Cardiac fibroblast (primary cell): Measurements from ENCODE around the gene CCDC194.
"Not testable (repeated sequence)": the region's sequence is repeated elsewhere in the genome, so short reads cannot be mapped to it uniquely, and the experiment has no call there.

ENCODE experiments used
- DNase-seq, 2 donors: peaks; one replicate each; pipeline versions ENCODE4 v3.0.0 to v3.0.0-alpha.2; 2010; ENCODE audit warnings: low read depth in 2 of 2
- H3K4me3 ChIP-seq, 2 donors: replicated peaks in 1 of 2; 1 replicate in 1 of 2; 2 replicates in 1 of 2; pipeline ENCODE4 v1.5.1; 2011; ENCODE audit warnings: low read depth in 2 of 2, low read length in 2 of 2, mild to moderate bottlenecking in 2 of 2, moderate library complexity in 1 of 2
- TF ChIP-seq, protein P1 (sequence below): IDR thresholded peaks from one replicate; pipeline ENCODE4 v1.5.1; 2011; ENCODE audit warnings: low read depth, mild to moderate bottlenecking, low read length, inconsistent platforms

Gene CCDC194

GRCh38 chr19:17370026-17370587 is 23.9 kb downstream of the CCDC194 start:
- no peak overlapping the region for H3K4me3 ChIP-seq
- peak; percentile 73 to 94 for DNase-seq
- TF ChIP-seq, protein P1, sequence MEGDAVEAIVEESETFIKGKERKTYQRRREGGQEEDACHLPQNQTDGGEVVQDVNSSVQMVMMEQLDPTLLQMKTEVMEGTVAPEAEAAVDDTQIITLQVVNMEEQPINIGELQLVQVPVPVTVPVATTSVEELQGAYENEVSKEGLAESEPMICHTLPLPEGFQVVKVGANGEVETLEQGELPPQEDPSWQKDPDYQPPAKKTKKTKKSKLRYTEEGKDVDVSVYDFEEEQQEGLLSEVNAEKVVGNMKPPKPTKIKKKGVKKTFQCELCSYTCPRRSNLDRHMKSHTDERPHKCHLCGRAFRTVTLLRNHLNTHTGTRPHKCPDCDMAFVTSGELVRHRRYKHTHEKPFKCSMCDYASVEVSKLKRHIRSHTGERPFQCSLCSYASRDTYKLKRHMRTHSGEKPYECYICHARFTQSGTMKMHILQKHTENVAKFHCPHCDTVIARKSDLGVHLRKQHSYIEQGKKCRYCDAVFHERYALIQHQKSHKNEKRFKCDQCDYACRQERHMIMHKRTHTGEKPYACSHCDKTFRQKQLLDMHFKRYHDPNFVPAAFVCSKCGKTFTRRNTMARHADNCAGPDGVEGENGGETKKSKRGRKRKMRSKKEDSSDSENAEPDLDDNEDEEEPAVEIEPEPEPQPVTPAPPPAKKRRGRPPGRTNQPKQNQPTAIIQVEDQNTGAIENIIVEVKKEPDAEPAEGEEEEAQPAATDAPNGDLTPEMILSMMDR = no peak

- no peak overlapping the region for H3K4me3 ChIP-seq
- DNase-seq = no peak
- TF ChIP-seq, protein P1 = no peak
Measured at GRCh38 chr19:17365361-17365760, 28.6 kb downstream of the CCDC194 start.

DNA sequence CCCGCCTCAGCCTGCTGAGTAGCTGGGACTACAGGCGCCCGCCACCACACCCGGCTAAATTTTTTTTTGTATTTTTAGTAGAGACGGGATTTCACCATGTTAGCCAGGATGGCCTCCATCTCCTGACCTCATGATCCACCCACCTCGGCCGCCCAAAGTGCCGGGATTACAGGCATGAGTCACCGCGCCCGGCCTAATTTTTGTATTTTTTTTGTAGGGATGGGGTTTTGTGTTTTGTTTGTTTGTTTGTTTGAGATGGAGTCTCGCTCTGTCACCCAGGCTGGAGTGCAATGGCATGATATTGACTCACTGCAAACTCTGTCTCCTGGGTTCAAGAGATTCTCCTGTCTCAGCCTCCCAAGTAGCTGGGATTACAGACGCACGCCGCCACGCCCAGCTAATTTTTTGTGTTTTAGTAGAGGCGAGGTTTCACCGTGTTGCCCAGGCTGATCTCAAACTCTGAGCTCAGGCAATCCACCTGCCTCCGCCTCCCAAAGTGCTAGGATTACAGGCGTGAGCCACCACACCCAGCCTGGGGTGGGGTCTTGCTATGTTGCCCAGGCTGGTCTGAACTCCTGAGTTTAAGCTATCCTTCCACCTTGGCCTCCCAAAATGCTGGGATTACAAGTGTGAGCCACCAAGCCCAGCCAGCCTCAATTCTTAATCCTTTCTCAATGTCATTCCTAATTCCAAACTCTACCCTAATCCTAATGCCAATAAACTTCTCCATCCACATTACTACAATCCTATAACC is 30.0 kb downstream of the CCDC194 start:
- DNase-seq = not testable (repeated sequence)

GRCh38 chr19:17359905-17360800 is 33.8 kb downstream of the CCDC194 start:
- TF ChIP-seq, protein P1 = no peak
- DNase-seq = no peak
- H3K4me3 ChIP-seq = no peak overlapping the region

More for the DNA sequence above, 30.0 kb downstream of the CCDC194 start:
- not testable (repeated sequence) for H3K4me3 ChIP-seq

- DNase-seq = peak; percentile 56 to 62
- TF ChIP-seq, protein P1 = no peak
- no peak overlapping the region for H3K4me3 ChIP-seq
Measured at GRCh38 chr19:17358395-17358794, 35.6 kb downstream of the CCDC194 start.

- no peak overlapping the region for H3K4me3 ChIP-seq
- TF ChIP-seq, protein P1 = no peak
- DNase-seq = no peak
Measured at GRCh38 chr19:17357724-17358123, 36.3 kb downstream of the CCDC194 start.

DNA sequence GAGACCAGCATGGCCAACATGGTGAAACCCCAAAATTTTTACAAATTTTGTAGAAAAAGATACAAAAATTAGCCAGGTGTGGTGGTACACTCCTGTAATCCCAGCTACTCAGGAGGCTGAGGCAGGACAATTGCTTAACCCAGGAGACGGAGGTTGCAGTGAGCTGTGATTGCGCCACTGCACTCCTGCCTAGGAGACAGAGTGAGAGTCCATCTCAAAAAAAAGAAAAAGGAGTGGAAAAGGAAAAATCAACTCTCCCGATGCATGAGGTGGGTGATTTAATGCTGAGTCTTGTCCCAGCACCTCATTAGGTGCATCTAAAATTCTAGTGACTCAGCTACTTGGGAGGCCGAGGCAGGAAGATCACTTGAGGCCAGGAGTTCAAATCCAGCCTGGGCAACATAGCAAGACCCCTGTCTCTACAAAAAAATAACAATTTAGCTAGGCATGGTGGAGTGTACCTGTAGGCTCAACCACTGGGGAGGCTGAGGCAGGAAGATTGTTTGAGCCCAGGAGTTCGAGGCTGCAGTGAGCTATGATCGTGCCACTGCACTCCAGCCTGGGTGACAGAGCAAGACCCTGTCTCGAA is 36.8 kb downstream of the CCDC194 start:
- peak in 1 of 2 donors; percentile 25 for DNase-seq
- TF ChIP-seq, protein P1 = no peak
- H3K4me3 ChIP-seq = no peak overlapping the region
